ENCODE measurements around the gene SLC16A12.
A peak's percentile ranks its signal among the peaks of the same experiment; 100 is the strongest.

SLC16A12 gene

GRCh38 chr10:89419548-89419947 is 115.8 kb downstream of the SLC16A12 start:
- H3K4me1 ChIP-seq (ENCODE audit: insufficient read depth, low read length, poor library complexity, severe bottlenecking) = peaks cover 33% of the 10 kb centered on the region
- H3K4me3 ChIP-seq (ENCODE audit: low read length, poor library complexity, severe bottlenecking) = peak overlapping the region; percentile 67
- H3K79me2 ChIP-seq (ENCODE audit: insufficient read depth, low read length) = peaks cover 28% of the 10 kb centered on the region
- H3K9ac ChIP-seq (ENCODE audit: low read depth, low read length, poor library complexity, severe bottlenecking) = peak overlapping the region; percentile 61
- H3K27me3 ChIP-seq (ENCODE audit: insufficient read depth, low read length, poor library complexity, severe bottlenecking) = no peaks in the 10 kb centered on the region
- no peaks in the 10 kb centered on the region for H3K36me3 ChIP-seq (ENCODE audit: insufficient read depth, low read length)
- H3K9me3 ChIP-seq (ENCODE audit: insufficient read depth, low read depth, low read length) = no peaks in the 10 kb centered on the region
- H4K20me1 ChIP-seq (ENCODE audit: insufficient read depth, low read length, poor library complexity, severe bottlenecking) = peaks cover 10% of the 10 kb centered on the region
- TF ChIP-seq, protein P1, sequence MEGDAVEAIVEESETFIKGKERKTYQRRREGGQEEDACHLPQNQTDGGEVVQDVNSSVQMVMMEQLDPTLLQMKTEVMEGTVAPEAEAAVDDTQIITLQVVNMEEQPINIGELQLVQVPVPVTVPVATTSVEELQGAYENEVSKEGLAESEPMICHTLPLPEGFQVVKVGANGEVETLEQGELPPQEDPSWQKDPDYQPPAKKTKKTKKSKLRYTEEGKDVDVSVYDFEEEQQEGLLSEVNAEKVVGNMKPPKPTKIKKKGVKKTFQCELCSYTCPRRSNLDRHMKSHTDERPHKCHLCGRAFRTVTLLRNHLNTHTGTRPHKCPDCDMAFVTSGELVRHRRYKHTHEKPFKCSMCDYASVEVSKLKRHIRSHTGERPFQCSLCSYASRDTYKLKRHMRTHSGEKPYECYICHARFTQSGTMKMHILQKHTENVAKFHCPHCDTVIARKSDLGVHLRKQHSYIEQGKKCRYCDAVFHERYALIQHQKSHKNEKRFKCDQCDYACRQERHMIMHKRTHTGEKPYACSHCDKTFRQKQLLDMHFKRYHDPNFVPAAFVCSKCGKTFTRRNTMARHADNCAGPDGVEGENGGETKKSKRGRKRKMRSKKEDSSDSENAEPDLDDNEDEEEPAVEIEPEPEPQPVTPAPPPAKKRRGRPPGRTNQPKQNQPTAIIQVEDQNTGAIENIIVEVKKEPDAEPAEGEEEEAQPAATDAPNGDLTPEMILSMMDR (conservative IDR thresholded peaks at IDR 0.05; ENCODE audit: low read length) = peak; percentile 84
- no peak for TF ChIP-seq EZH2phosphoT487 (IDR thresholded peaks at IDR 0.05; ENCODE audit: borderline replicate concordance)
- H2AFZ ChIP-seq (ENCODE audit: low read length) = peak overlapping the region; percentile 51; the same call in 1 of the 2 replicates
- peaks cover 3% of the 10 kb centered on the region; the same call in 1 of the 2 replicates for H3F3A ChIP-seq (ENCODE audit: low read depth)
- peak overlapping the region; percentile 84 for H3K4me2 ChIP-seq (ENCODE audit: low read depth, low read length, poor library complexity, severe bottlenecking)
- H3K9me2 ChIP-seq (replicated peaks; ENCODE audit: low read depth, low read length) = no peaks in the 10 kb centered on the region

DNA sequence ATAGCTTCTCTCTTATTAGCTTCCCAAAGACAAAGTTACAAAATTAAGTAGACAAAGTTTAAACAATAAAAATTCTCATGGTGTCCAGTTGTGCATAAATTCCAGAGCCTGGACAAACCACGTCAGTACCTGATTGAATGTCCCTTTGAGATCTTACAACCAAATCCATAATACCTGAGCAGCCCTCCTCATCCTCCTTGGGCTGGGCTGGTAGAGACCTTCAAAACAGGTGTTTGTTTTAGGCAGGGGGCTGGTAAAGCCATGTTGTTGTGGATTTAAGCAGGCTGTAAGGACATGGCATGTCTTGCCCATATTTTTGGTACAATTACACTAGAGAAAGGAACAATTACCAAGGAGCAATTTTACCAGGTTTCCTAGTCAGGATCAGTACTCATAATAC is 118.9 kb downstream of the SLC16A12 start:
- Histone ChIP-seq H3F3A (ENCODE audit: low read depth) (peaks cover 3% of the 10 kb centered on the region; the same call in 1 of the 2 replicates), H3K9me3 (ENCODE audit: insufficient read depth, low read depth, low read length) (no peaks in the 10 kb centered on the region), H2AFZ (ENCODE audit: low read length) (no peak overlapping the region), H3K27me3 (ENCODE audit: insufficient read depth, low read length, poor library complexity, severe bottlenecking) (no peaks in the 10 kb centered on the region), H3K79me2 (ENCODE audit: insufficient read depth, low read length) (peaks cover 37% of the 10 kb centered on the region), H3K9me2 (replicated peaks; ENCODE audit: low read depth, low read length) (no peaks in the 10 kb centered on the region), H3K36me3 (ENCODE audit: insufficient read depth, low read length) (no peaks in the 10 kb centered on the region), H3K9ac (ENCODE audit: low read depth, low read length, poor library complexity, severe bottlenecking) (peak overlapping the region; percentile 86), H4K20me1 (ENCODE audit: insufficient read depth, low read length, poor library complexity, severe bottlenecking) (peaks cover 10% of the 10 kb centered on the region), H3K4me2 (ENCODE audit: low read depth, low read length, poor library complexity, severe bottlenecking) (peak overlapping the region; percentile 84), H3K4me1 (ENCODE audit: insufficient read depth, low read length, poor library complexity, severe bottlenecking) (peaks cover 43% of the 10 kb centered on the region), H3K4me3 (ENCODE audit: low read length, poor library complexity, severe bottlenecking) (peak overlapping the region; percentile 89)
- no peak for TF ChIP-seq EZH2phosphoT487 (IDR thresholded peaks at IDR 0.05; ENCODE audit: borderline replicate concordance)
- TF ChIP-seq, protein P1 (conservative IDR thresholded peaks at IDR 0.05; ENCODE audit: low read length) = no peak

DNA sequence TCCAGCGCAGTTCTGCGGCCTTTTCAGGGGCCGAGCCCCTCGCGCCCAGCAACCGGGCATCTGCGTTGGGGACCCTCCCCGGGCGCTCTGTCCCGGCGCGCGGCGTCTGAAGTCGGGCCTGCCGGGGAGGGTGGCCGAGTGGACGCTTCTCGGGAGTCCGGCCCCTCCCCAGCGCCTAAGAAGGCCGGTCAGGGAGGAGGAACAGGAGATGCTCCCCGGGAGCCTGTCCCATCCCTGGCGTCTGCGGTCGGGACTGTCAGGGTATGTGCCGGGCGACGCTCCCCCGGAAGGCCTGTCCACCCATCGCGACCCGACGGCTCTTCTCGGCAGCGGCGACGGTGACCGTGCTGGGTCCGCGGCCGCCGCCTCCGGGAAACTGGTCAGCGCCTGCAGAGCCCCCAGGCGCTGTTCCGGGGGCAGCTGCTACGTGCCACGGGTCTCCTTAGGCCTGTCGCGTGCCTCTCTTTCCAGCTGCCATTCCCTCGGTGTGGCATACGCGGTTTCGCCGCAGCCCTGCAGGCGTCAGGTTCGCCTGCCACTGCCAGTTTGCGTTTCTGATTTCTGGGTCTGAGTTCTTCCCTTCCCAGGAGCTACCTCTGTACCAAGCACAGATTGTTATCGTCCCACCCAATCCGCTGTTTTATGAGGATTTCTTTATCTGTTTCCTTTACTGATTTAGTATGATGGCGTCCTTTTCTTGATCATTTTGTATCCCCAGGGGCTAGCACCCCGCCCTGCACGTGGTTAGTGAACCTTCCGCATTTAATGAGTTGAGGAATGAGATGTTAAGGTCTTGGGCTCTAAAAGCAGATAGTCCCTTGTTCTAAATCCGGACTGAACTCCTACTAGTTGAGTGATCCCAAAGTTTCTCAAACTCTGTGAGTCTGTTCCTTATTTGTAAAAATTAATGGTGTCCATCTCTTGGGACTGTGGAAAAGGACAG is 120.2 kb downstream of the SLC16A12 start:
- Histone ChIP-seq H3K27me3 (ENCODE audit: insufficient read depth, low read length, poor library complexity, severe bottlenecking) (no peaks in the 10 kb centered on the region), H3F3A (ENCODE audit: low read depth) (peaks cover 3% of the 10 kb centered on the region; the same call in 1 of the 2 replicates), H3K4me1 (ENCODE audit: insufficient read depth, low read length, poor library complexity, severe bottlenecking) (peaks cover 43% of the 10 kb centered on the region), H3K4me3 (ENCODE audit: low read length, poor library complexity, severe bottlenecking) (peak overlapping the region; percentile 89), H3K36me3 (ENCODE audit: insufficient read depth, low read length) (no peaks in the 10 kb centered on the region), H2AFZ (ENCODE audit: low read length) (peak overlapping the region; percentile 98), H4K20me1 (ENCODE audit: insufficient read depth, low read length, poor library complexity, severe bottlenecking) (peaks cover 10% of the 10 kb centered on the region), H3K9me2 (replicated peaks; ENCODE audit: low read depth, low read length) (no peaks in the 10 kb centered on the region), H3K9ac (ENCODE audit: low read depth, low read length, poor library complexity, severe bottlenecking) (peak overlapping the region; percentile 86), H3K4me2 (ENCODE audit: low read depth, low read length, poor library complexity, severe bottlenecking) (peak overlapping the region; percentile 84), H3K79me2 (ENCODE audit: insufficient read depth, low read length) (peaks cover 37% of the 10 kb centered on the region), H3K9me3 (ENCODE audit: insufficient read depth, low read depth, low read length) (no peaks in the 10 kb centered on the region)
- TF ChIP-seq, protein P1 (conservative IDR thresholded peaks at IDR 0.05; ENCODE audit: low read length) = no peak
- TF ChIP-seq EZH2phosphoT487 (IDR thresholded peaks at IDR 0.05; ENCODE audit: borderline replicate concordance) = no peak

All from Loucy (cell line).